Stimulated activated CD4-positive, alpha-beta T cell treated with anti-CD3 and anti-CD28 coated beads, Interleukin-1b, Interleukin-23, amount 100 ng/mL, for 4 hours (primary cell): Measurements from ENCODE around the gene RTN4R.
"Not testable (repeated sequence)": the region's sequence is repeated elsewhere in the genome, so short reads cannot be mapped to it uniquely, and the experiment has no call there.

ENCODE experiments used
- DNase-seq, 2 donors: peaks; one replicate each; pipeline ENCODE4 v3.0.0-alpha.2; 2020; ENCODE audit warnings: low read depth in 2 of 2

The RTN4R gene

GRCh38 chr22:20271114-20271994, 3.2 kb upstream of the RTN4R start:
- no peak for DNase-seq

GRCh38 chr22:20270190-20271113, 2.3 kb upstream of the RTN4R start:
- not testable (repeated sequence) for DNase-seq

GRCh38 chr22:20269673-20270072, 1.6 kb upstream of the RTN4R start:
- DNase-seq: not testable (repeated sequence)

GRCh38 chr22:20269201-20269600, 1.1 kb upstream of the RTN4R start:
- not testable (repeated sequence) for DNase-seq

GRCh38 chr22:20267441-20268278, 458 bp downstream of the RTN4R start:
- no peak for DNase-seq

GRCh38 chr22:20266667-20267440, 1.3 kb downstream of the RTN4R start:
- not testable (repeated sequence) for DNase-seq

GRCh38 chr22:20265772-20266666, 2.1 kb downstream of the RTN4R start:
- DNase-seq: not testable (repeated sequence)

- DNase-seq: no peak
Measured at GRCh38 chr22:20264614-20265452, 3.3 kb downstream of the RTN4R start.

GRCh38 chr22:20263404-20264281, 4.5 kb downstream of the RTN4R start:
- not testable (repeated sequence) for DNase-seq

- DNase-seq: no peak
Measured at GRCh38 chr22:20262582-20263147, 5.5 kb downstream of the RTN4R start.

- no peak for DNase-seq
Measured at GRCh38 chr22:20261848-20262581, 6.1 kb downstream of the RTN4R start.

GRCh38 chr22:20260071-20260765, 7.9 kb downstream of the RTN4R start:
- no peak for DNase-seq

GRCh38 chr22:20259327-20259688, 8.8 kb downstream of the RTN4R start:
- DNase-seq: no peak

- DNase-seq: no peak
Measured at GRCh38 chr22:20258584-20259326, 9.4 kb downstream of the RTN4R start.

- no peak for DNase-seq
Measured at GRCh38 chr22:20258021-20258299, 10.2 kb downstream of the RTN4R start.
